Stimulated activated CD8-positive, alpha-beta memory T cell treated with anti-CD3 and anti-CD28 coated beads, Interleukin-4, amount 100 ng/mL, for 24 hours (primary cell): ENCODE measurements around the gene AJUBA.
"Not testable (repeated sequence)": the region's sequence is repeated elsewhere in the genome, so short reads cannot be mapped to it uniquely, and the experiment has no call there.

Experiments used
- DNase-seq: peaks from one replicate; pipeline ENCODE4 v3.0.0-alpha.2; 2020; ENCODE audit warnings: low read depth

The AJUBA gene

DNA sequence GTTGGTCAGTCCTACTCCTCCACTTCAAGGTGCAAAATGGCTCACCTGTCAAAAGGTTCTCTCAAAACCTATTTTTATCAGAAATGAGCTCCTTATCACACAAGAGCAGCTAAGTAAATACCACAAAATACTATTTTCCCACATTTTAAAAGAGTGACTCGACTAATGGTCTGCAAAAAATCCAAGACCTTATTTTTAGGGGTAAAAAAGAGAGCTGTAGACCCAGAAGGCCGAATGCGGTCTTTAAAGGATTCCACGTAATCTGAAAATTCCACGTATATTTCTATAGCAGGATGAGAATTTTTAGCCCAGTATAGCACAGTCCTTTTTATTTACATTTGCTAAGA, 23.8 kb upstream of the AJUBA start:
- DNase-seq = no peak

DNA sequence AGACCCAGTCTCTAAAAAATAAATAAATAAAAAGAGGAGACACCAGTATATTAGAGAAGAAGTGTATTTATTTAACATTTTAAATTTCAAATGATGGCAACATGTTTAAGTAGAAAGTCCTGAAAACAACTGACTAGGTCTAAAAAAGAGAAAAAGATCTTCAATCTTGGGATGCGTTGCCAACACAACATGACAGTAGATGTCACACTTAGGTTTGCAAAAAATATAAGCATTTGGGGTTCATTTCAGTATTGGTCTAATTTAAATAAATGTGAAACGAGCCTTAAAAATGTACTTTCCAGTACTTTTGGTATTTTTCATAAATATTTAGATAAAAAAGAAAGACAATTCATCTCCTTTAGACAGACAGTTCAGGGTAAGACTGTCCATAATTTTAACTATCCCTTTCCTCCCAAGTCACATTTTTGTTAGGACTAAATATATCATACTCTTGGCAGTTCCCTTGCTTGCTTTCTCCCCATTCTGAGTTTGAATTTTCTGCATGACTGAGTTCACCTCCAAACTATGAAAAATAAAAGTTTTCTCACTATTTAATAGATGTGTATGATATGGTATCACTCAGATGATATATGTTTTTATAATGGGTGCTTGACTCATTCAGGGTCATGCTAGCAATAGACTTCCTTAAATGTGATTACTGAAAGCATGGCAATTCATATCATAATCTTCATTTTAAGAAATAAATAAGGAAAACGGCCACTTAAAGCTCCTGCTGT, 23.3 kb upstream of the AJUBA start:
- DNase-seq = no peak

DNA sequence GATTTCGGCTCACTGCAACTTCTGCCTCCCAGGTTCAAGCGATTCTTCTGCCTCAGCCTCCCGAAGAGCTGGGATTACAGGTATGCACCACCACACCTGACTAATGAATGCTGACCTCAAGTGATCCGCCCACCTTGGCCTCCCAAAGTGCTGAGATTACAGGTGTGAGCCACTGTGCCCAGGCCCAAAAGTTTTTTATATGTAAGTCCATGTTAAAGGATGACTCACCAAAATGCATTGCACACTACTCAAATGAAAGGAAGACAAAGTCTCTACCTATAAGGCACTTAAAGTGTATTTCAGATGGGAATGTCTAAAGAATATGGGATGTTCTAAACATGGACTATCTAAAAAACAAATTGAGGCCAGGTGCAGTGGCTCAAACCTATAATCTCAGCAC, 21.9 kb upstream of the AJUBA start:
- DNase-seq = not testable (repeated sequence)

DNA sequence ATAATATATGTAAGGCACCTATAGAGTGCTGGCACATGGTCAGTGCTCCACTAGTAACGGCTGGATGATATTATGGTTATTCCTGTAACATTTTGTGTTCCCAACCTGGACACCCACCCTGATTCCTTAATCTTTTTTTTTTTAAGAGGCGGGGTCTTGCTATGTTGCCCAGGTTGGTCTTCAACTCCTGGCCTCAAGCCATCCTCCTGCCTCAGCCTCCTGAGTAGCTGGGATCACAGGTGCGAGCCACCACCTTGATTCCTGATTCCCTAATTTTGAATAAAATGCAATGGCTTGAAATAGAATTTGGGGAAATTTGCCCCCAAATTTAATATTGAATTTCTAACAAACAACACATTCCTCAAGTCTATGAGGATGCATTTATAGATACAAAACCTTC, 20.2 kb upstream of the AJUBA start:
- DNase-seq = no peak

DNA sequence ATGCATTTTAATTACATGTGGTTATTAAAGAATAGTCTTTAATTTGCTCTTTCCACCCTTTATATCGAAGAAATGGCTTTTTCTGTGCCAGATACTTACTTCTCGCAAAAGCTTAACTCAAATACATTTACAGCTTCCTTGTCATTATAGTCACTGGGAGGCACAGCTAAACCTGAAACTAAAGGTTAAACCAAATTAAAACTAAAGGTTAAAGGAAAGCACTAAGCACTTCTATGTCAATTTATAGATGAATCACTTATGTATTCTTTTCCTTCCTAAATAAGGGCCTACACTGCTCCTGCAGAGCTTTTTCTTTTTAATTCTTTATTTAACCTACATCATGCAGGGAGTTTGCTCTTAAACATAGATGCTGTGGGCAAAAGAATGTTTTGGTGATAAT, 18.5 kb upstream of the AJUBA start:
- DNase-seq = no peak

DNA sequence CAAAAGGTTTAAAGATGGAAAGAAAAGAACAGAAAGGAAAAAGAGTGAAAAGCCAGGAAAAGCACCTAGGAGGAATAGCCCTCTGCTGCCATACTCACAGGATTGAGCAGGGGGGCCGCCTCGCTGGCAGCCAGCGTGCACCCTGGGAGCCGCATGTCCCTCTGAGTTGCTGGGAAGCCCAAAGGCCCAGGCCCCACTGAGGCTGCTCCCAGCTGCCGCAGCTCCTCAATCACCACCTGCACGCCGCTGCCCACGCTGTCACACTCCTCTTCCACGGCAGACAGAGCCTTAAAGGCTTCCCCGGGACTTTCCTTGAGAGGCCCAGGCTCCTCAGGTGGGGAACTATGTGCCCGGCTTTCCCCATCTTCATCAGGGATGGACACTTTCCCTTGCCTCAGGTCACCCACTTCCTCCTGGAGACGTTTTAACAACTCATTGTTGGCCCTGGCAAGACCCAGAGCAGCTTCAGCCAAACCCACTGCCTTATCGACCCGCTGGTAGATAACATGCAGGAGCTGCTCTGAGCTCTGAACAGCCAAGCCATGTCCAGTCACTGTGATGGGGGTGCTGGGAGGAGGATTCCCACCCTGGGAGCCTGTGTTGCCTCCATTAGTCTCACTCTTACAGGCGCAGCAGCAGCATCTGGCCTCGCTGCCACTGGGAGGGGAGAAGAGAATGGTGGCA, 16.1 kb upstream of the AJUBA start:
- no peak for DNase-seq

DNA sequence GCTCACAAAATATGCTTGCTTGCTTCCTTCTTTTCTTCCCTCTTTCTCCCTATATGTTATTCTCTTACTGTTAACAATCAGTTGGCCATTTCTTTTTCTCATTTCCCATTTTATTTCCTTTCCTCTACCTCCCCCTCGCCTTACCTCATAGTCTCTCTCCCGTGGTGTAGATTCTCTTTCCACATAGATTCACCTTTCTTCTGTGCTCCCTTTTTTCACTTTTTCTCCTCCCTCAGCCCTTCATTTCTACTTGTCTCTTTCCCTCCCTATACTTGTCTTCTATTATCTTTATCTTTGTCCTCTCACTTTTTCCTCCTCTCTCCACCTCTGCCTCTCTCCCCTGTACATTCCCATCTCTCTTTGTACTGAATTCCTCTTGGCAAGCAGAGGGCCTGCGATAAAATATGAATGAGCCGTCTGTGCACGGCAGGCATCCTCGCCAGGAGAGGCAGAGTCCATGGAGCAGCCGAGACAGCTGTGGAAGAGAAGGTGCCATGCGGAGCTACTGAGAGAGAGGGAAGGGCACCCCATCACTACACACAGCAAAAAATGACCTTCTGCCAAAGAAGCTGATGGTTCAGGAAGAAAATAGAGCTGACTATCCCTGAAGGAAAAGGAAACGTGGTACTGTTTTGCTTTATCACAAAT, 15.4 kb upstream of the AJUBA start:
- no peak for DNase-seq

DNA sequence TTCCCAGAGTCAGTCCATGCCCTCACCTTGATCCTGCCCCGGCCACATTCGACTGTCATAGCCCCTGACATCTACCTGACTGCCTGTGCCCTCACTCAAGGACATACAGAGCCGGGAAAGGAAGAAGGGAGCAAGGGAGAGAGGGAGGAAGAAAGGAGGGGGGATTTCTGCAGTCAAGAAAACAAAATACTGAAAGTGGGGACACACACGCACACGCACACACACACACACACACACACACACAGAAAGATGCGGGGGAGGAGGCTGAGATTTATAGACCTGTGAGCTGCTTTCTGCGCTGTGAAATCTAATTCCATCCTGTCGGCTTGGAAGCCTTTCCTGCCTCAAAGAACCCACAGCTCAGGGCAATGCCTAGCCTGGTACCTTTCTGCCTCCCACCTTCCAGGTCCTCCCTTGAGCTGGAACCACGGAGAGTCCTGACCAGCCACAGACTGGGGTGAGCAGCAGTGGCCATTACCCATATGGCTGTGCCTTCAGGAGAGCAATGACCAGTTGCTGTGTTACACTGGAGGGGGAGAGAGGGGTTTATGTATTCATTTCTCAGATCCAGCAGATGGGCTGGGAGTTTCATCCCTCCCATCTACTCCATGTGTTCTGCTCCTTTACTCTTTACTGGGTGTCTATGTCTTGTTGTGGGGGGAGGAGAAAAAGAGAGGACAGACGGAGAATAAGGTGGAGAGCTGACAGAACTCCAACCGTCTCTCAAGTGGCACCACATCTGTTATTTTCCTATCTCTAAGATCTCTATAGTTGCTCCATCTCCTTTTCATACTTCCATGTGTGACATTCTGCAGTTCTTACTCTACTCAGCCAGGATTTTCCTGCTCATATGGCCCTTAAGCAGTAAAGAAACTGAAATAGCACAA, 14.7 kb upstream of the AJUBA start:
- no peak for DNase-seq

DNA sequence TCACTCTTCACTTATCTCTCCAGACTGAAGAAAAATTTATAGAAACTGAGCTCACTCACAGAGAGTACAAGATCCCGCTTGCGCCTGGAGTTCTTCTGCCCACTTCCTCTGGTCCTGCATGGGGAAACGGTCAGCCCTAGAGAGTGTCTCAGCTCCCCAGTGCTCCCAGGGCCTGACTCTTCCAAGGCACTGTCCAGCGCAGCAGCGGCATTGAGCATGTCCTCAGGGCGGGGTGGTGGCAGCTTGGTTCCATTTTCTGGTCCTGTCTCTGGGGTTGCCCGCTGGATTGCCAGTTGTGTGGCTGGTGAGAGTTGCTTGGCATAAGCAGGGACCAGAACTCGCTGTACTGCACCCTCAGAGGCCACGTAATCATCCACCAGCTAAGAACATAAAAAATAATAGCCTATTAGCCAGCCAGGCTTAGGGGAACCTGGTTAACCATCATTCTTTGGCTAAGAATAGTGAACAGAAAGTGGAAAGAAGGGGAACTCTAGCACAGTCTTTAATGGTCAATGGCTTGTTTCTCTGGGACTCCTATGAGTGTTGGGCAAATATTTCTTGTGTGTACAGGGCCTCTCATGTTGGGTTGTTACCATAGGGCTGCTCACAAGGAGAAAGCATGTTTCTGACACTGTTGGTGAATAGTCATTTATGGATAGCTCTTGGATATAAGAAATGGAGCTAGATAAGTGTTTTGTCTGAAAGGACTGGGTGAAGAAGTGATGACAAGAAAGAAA, 13.7 kb upstream of the AJUBA start:
- no peak for DNase-seq

DNA sequence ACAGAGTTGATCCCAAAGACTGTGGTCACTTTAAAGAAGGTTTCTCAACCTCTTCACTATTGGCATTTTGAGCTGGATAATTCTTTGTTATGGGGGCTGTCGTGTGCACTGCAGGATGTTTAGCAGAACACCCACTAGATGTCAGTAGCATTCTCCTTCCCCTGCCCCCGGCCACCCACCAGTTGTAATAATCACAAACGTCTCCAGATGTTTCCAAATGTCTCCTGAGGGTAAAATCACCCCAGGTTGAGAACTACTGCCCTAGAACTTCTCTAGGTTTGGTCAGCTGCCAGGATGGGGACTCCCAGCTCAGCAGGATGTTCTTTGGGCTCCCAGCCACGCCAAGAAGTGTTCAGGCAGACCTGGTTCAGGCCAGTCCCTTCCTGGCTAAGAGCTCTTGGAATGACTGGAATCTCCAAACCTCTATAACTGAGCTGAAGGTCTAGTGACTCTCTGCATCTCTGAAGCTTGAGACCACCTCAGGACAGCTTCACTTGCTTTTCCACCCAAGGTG, 12.5 kb upstream of the AJUBA start:
- no peak for DNase-seq

DNA sequence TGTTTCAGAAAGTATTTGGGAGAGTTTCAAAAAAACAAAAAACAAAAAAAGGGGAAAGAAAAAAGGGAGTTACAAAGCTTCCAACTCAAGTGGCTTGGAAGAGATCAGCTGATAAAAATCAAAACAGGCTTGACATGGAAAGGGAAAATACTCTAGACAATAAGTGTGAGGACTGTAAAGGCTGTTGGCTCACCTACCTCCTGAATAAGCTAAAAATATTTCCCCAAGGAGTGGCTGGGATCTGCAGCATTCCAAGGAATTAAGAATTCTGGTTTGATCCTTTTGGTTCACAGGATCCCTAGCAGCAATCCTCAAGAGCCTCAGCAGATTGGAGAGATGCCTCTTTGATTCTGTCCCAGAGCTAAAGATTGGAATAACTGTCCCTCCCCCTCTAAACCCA, 11.2 kb upstream of the AJUBA start:
- no peak for DNase-seq

DNA sequence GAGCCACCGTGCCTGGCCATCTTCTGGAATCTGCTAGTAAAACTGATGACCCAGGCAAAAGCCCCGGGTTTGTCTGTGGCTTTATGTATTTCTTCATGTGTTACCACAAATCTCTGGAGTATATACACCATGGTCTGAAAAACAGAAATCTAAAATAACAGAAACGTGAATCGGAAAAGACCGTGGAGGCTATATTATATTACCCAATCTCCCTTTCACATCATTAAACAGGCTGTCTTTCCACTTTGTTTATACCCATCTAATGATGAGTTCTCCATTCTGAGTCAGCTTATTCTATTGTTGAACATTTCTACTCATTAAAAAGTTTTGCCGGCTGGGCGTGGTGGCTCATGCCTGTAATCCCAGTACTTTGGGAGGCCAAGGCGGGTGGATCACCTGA, 9.5 kb upstream of the AJUBA start:
- DNase-seq = no peak

DNA sequence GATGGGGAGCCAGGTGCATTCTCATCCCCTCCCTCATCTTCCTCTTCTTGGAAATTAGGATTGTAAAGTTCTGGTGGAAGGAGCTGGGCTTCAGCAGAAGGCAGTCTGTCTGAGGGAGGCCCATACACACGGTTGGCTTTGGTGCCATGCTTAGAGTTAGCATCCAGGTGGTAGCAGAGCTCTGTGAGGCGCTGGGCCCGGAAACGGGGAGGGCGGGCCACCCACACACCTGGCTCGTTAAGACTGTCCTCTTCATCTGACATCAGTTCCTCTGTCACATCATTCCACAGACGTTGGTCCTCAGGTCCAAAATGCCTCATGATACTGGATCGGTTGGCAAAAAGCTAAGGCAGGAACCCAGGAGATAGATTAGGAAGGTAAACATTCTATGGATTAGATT, 4.9 kb upstream of the AJUBA start:
- DNase-seq = no peak

DNA sequence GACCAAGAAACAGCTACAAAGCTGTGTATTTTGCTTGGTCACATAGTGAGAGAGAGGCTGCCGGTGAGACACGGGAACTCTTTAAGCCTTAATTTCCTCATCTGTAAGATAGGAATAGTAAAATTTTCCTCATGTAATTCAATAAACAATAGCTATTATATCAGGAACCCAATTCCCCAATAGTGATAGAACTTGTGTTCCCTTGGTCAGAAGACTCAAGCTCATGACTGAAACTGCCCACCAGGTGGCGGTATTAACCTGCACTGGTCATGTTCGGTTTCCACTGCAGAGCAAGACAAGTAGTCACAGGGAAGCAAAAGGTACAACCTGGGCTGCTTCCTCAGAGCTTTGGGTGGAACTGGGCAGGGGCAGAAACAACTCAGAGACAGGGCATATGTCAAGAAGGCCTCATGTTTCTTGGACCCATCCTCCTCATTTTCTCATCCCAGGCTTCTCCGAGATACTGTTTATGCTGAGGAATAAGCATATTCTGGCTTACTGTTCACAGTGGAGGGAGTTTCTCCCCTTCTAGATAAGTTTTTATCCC, 4.2 kb upstream of the AJUBA start:
- DNase-seq = peak; percentile 77

DNA sequence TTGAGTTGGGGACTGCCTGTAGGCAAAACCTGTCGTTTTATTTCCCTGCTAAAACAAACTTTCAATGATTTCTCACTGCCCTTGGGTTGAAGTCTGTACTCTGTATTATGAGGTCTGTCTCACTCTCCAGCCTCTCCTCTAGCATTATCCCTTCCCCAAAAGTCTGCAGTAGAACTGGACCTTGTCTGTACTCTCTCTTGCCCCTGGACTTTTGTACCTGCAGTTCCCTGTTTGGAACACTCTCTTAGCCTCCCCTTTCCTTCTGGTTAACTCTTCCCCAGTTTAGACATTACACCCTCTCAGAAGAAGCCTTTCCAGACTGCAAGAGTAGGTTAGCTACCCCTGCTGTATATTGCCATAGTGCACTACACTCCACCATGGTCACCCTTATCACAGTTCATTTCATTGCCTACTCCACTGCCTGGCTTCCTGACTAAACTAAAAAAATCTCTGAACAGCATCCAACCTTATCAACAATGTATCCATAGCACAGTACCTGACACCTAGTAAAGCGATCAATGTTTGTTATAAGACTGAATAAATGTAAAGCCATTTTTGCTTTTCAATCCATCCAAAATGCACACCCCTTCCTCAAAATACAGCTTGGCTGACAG, 3.6 kb upstream of the AJUBA start:
- DNase-seq = no peak

DNA sequence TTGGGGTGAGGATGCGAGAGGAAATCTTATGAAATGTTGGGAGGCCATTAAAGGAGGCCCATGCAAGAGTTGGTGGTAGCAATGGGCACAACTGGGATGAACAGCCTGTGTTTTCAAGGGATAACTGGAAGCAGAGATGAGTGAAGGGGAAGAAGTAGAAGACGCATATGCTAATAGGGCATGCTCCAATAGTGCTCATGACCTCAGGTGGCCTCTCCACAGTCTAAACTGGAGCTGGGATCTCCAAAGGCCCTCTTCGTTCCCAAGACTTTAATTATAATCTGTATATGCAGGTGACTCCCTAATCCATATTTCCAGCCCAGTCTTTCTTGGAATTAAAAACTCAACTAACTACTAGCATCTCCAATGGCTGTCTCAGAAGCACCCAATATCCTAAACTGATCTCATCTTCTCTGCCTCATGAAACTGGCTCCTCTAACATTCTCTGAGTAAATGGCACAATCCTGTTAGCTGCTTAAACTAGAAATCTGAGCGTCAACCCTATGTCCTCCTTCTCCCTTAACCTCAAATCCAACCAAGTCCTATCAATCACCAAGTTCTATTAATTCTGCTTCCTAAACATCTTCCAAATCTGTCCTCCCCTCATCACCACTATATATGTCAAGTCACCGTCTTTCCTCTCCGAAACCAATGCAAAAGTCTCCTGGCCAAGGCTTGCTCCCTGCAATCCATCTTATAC, 2.8 kb upstream of the AJUBA start:
- no peak for DNase-seq

DNA sequence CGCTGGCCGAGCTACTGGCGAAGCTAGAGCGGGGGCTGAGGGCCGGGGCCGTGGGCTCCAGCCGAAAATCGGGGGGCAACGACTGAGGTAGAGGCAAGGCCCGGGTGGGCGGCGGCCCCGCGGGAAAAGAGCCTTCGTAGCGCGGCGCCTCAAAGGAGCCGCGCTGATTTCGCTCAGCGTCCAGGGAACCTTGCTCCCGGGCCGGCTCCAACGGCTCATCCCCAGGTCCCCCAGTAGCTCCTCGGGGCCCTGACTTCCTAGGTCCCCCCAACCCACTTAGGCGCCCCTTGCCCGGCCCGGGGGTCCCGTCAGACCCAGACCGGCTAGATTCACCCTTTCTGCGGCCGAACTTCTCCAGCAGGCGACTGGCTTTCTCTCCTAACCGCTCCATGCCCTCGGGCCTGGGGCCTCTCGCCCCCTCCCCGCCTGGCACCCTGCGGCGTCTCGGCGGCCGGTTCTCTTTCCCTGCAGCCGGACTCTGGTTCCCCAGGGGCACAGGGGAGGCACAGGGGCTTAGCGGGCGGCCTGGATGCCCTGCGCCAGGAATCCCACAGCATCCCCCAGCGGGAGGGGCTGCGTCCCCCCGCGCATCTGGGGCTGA, 375 bp downstream of the AJUBA start:
- no peak for DNase-seq

DNA sequence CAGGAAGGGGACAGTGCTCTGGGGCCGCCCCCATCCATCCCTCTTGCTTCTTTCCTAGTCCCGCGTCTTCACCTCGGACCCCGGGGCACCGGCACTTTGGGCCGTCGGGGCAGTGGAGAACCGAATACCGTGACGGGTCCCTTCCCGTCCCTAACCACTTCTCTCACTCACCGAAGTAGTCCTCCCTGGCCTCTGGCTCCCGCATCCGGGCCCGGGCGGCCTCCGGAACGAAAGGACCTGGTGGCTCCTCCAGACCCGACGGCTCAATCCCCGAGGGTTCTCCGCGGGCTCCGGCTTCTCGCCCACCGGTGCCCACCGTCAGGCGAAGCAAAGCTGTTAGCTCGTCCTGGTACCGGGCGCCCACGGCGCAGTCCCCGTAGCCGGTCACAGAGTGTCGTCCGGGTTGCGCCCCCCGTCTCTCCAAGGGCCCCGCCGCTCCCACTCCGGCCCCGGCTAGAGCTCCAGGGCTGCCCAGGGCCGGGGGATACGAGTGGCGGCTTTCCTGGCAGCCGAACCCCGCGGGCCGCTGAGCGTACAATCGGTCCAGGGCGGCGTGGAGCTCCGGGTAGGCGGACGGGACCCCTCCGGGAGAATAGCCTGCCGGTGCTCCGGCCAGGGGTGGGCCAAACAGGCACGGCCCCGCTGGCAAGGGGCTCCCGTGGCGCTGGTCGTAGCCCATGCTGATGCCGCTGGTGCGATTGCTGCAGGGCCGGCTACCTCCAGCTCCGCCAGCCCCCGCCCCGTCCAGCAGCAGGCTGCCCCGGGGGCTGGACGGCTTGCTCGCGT, 1.1 kb downstream of the AJUBA start:
- no peak for DNase-seq

DNA sequence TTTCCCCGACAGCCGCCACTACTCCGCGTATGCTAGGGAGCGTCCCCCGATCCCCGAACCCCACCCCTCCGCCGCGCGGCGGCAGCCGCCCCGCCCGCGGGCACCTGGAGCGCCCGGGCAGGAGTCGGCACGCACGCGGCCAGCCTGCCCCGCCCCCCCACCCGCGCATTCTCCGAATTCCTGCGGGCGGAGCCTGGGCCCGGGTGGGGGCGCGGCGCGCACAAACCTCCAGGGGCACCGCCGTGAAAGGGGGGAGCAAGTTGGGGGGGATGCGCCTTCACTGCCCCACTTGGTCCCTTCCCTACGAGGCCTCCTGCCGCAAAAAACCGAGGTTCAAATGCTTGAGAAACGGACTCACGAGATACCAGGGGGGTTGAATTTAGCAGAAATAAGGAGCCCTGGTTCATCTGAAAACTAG, 1.7 kb downstream of the AJUBA start:
- DNase-seq = peak; percentile 17
